AG08396 (cell line): ENCODE results near the gene HSF2BP.
"Not testable (repeated sequence)": the region's sequence is repeated elsewhere in the genome, so short reads cannot be mapped to it uniquely, and the experiment has no call there.

Experiments used
- DNase-seq: peaks from one replicate; pipeline ENCODE4 v3.0.0; 2012; ENCODE audit warnings: low spot score, mixed read lengths

Gene HSF2BP

GRCh38 chr21:43597540-43598250, 61.6 kb downstream of the HSF2BP start:
- DNase-seq: no peak

GRCh38 chr21:43597052-43597451, 62.2 kb downstream of the HSF2BP start:
- peak; percentile 66 for DNase-seq

DNA sequence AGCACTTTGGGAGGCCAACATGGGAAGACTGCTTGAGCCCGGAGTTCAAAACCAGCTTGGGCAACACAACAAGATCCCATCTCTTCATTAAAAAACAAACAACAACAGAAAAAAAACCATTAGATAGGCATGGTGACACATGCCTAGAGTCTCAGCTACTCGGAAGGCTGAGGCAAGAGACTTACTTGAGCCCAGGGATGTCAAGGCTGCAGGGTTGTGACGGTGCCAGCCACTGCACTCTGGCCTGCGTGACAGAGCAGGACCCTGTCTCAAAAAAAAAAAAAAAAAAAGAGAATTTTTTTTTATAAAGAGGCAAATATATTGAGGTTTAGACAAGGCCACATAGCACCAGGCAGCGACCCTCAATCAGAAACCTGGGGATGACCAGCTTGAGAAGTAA, 62.7 kb downstream of the HSF2BP start:
- DNase-seq: no peak

DNA sequence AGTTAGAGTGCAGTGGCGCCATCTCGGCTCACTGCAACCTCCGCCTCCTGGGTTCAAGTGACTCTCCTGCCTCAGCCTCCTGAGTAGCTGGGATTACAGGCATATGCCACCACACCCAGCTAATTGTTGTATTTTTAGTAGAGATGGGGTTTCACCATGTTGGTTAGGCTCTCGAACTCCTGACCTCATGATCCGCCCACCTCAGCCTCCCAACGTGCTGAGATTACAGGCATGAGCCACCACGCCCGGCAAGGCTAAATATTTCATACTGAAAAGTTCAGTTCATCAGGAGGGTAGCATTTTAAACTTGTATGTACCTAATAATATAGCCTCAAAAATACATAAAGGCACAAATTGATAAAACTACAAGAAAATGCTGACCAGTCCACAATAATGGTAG, 63.5 kb downstream of the HSF2BP start:
- not testable (repeated sequence) for DNase-seq

- DNase-seq: no peak
Measured at GRCh38 chr21:43593078-43593477, 66.2 kb downstream of the HSF2BP start.

- no peak for DNase-seq
Measured at GRCh38 chr21:43591571-43591970, 67.7 kb downstream of the HSF2BP start.

DNA sequence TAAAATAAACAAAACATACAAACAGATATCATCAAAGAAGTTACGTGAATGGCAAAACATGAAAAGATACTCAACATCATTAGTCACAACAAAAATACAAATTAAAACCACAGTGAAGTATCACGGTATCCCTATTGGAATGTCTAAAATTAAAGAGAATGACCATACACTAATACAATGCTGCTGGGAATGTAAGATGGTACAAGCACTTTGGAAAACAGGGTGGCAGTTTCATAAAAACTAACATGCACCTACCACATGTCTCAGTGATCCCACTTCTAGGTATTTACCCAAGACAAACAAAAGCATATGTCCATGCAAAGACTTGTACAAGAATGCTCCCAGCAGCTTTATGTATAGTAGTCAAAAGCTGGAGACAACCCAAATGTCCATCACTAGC, 69.1 kb downstream of the HSF2BP start:
- DNase-seq: no peak

DNA sequence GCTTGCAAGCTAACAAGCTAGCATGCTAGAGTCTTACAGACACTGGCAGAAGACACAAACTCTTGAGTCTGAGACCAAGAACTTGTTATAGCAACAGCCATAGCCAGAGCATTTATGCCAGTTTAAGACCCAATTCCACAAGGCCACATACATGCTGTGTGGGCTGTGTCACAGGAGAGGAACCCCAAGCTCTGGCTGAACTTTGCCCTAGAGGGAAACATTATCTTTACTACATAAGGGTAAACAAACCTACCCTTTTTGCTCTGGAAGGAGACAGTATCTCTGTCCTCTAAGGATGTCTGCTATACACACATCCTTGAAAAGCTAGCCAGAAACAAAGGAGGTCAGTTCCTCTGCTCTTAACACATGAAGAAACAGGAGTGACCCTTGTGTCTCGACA, 70.3 kb downstream of the HSF2BP start:
- no peak for DNase-seq

GRCh38 chr21:43585924-43586413, 73.3 kb downstream of the HSF2BP start:
- DNase-seq: peak; percentile 80

GRCh38 chr21:43585514-43585913, 73.8 kb downstream of the HSF2BP start:
- no peak for DNase-seq

GRCh38 chr21:43581453-43581852, 77.8 kb downstream of the HSF2BP start:
- DNase-seq: no peak

DNA sequence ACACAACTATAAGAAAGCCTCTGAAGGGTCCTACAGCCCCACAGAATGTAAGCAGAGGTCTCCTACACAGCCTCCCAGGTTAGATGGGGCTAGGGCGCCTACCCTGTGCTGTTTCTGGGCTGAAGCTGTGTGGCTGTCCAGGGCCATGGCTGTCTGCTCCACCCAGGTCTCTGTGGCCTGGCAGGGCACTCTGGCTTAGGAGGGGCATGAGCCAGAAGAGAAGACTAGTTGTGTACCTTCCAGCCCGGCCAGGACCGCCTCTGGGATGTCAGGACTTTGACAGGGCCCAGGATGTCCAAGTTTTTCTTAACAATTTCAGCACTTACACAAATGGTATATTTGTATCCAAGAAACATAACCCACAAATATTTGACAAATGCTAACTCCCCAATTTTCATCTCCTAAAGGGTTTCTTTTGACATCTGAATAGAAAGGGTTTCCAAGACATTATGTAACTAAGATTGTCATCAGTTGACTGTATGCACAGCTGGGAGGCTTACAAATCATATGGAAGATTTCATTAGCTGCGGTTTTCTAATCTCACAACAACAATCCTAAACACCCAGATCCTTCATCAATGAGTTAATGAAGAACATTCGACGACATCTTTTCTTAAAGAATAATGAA, 80.5 kb downstream of the HSF2BP start:
- DNase-seq: no peak

- no peak for DNase-seq
Measured at GRCh38 chr21:43575473-43575844, 83.8 kb downstream of the HSF2BP start.

DNA sequence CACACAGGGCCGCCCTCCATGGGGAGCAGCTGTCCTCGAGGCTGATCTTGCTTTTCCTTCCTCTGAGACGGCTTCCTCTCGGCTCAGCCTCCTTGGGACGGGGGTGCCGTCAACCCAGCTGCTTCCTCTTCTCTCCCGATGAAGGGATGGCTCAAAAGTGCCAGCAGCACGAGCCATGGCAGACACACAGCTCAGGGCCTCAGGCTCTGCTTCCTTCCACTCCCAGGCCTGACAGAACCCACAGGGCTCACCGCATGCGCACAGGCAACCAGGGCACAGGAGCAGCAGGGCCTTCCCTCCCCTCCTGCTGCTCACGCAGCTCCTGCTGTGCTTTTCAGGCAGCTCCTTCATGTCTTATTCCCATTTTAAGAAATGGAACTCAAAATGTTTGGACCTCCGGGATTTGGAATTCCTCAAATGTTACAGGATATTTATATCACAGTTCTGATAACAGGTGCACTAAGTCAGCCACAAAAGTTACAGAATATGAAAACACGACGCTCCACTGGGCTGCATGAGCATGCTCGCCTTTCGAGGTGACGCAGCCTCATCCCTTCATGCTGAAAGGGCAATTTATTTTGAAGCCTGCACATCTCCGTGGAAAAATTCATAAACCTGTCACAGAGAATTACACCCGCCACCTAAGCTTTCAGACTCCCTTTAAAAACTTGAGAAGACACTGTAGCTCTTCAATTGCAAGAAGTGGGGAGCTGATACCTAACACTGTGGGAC, 84.4 kb downstream of the HSF2BP start:
- DNase-seq: no peak

DNA sequence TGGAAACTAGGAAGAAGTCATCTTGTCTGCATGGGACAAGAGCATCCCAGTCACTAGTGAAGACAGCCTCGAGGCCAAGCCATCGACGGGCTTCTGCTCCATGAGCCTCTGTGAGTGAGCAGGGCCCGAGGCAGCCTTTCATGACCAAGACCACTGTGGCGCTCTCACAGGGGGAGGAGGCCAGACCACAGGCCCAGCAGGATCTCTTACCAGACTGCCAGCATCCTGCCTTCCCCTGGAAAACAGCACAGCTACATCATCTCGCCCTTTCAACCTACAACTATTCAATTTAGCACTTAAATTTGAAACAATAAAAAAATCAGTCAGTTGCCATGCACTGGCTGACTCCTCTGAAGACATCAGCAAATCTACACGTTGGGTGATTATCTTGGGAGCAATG, 85.4 kb downstream of the HSF2BP start:
- no peak for DNase-seq

DNA sequence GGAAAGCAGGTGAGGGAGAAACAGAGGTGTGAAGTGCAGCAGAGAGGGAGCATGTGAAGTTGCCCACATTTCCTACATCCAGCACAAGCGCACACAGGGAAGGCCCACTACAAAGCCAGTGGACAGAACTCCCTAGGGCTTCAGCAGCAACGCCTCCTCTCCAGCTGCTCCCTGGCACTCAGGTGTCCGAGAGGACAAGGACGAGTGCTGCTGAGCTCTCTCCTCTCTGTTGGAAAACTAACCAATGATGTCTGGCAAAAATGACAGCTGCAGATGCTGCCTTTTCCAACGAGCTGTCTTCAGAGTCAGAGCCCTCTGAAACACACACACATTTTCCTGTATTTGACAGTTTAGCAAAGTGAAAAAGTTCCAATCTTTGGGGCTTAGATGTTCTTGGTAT, 86.8 kb downstream of the HSF2BP start:
- DNase-seq: no peak

DNA sequence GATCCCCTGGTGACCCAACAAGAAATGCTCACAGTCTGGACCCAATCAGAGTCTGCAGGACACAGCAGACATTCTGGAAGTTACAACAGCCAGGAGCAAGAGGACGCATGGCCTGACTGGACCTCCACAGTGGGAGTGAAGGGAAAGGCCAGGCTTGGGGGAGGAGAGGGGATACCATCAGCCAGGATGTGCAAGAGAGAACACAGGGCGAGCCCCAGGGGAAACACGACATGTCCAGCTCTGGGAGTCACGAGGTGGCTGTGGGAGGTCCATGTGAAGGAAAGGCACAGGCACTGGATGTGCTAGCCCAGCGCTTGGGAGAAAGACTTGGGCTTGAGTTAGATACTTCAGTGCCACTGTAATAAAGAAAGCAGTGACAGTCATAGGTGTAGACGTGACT, 87.3 kb downstream of the HSF2BP start:
- no peak for DNase-seq

DNA sequence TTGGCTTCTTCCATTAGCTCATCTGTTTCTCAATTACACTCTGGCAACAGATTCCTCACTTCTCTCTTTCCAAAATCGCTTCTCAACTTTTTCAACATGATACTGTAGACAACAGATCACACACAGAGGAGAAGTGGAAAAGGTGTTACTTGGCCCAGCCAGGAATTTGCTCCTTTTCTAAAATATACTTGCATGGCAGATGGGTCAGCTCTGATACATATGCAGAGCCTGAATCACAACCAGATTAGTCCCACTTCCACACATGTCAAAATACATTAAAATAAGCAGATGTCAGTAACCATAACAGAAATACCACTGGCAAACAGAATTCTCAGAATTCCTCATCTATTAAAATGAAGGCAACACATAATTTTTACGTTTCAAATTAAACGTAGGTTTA, 89.1 kb downstream of the HSF2BP start:
- not testable (repeated sequence) for DNase-seq

DNA sequence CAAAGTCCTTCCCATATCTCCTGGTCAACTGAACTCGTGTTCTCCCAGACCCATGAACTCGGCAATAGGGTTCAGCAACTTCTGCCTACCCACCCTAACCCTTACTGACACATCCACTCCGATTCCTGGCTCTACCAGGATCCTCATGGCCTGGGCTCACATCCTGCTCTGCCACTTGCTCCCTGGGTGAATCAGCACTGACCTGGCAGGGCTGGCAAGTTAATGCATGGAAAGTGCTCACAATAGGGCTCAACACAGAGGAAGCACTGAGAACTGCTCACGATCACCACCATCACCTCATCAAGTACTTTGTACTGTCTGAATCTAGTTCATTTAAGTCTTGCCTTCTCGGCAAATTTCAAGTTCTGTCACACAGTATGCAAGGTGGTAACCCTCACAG, 96.8 kb downstream of the HSF2BP start:
- not testable (repeated sequence) for DNase-seq

DNA sequence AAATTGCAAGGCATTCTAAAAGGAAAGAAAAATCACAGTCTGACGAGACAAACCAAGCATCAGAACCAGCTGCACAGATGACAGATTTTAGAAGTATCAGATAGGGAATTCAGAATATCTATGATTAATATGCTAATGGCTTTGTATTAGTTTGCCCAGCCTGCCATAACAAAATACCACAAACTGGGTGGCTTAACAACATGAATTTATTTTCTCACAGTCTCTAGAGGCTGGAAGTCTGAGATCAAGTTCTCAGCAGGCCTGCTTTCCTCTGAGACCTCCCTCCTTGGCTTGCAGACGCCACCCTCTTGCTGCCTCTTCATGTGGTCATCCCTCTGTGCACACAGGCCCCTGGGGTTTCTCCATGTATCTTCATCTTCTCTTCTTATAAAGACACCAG, 118.7 kb downstream of the HSF2BP start:
- not testable (repeated sequence) for DNase-seq

DNA sequence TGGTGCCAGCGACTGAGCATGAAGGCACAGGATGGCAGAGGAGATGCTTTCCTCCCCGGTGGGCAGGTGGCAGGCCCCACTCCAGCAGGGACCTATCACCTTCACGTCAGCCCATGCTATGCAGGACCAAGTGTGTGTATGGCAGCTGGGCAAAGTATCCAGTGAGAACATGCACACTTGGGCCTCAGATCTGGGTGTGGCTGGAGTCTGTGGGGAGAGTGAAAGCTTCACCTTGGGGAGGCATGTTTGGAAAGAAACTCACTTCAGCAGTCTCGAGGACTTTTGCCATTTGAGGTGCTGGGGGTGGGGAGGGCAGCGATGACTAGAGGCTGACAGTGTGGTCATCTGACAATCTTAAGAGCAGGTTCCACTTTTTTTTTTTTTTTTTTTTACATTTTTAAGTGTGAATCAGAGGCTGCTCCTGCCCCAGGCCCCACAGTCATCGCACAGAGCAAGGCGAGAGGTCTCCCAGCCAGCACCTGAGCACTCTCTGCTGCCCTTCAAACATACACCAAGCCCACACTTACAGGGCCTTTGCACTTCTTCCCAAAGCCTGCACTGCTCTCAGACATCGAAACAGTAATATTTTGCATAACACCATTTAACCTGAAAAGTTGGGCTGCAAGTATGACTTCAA, 136.7 kb downstream of the HSF2BP start:
- DNase-seq: not testable (repeated sequence)

DNA sequence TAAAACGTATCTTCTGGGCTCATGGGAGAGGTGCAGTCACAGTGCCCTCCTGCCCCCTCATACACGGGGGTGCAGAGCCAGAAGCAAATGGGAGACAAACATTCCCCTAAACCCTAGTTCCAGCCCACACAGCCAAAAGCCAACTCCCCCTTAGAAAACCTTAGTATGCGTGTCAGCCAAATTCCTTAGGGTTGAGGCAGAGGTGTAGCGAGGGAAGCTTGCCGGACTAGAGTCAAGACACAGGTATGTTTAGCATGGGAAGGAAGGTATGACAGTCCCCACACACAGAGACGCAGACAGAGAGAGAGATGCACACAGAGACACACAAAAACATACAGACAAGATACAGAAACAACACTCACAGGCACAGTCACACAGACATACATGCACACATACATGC, 141.6 kb downstream of the HSF2BP start:
- not testable (repeated sequence) for DNase-seq
